ENCODE results near the gene REPIN1.

The REPIN1 gene

GRCh38 chr7:150358988-150359621 lies 9.5 kb upstream of the REPIN1 start:
- Histone ChIP-seq H3K4me1 (ENCODE audit: low read length) (peaks cover 30% of the 10 kb centered on the region), H3K79me2 (ENCODE audit: low read length) (no peaks in the 10 kb centered on the region), H3K27ac (ENCODE audit: low read length) (no peak overlapping the region), H3K4me2 (ENCODE audit: low read depth, low read length) (no peak overlapping the region), H3K36me3 (replicated peaks; ENCODE audit: insufficient read depth, low read length) (no peaks in the 10 kb centered on the region), H3K9me2 (replicated peaks; ENCODE audit: insufficient read depth, low read length) (no peaks in the 10 kb centered on the region), H3K27me3 (replicated peaks; ENCODE audit: insufficient read depth, low read length) (no peaks in the 10 kb centered on the region), H2AFZ (ENCODE audit: low read length) (no peak overlapping the region), H3K9me3 (replicated peaks; ENCODE audit: insufficient read depth, low read length) (no peaks in the 10 kb centered on the region), H3K9ac (ENCODE audit: low read length) (no peak overlapping the region), H3K4me3 (ENCODE audit: low read length) (no peak overlapping the region), H3F3A (ENCODE audit: insufficient read depth, low read length) (peaks cover 19% of the 10 kb centered on the region), H4K20me1 (ENCODE audit: insufficient read depth, low read length) (no peaks in the 10 kb centered on the region)
- no peak for TF ChIP-seq EZH2phosphoT487 (IDR thresholded peaks at IDR 0.05; ENCODE audit: low read length)
- no peak for TF ChIP-seq CTCF (IDR thresholded peaks at IDR 0.05; ENCODE audit: low read length)
- no peak for TF ChIP-seq EZH2 (optimal IDR thresholded peaks at IDR 0.05; ENCODE audit: low read depth, low read length)
- no peak for DNase-seq

- no peak for DNase-seq
- TF ChIP-seq CTCF (IDR thresholded peaks at IDR 0.05; ENCODE audit: low read length) (no peak), EZH2phosphoT487 (IDR thresholded peaks at IDR 0.05; ENCODE audit: low read length) (no peak), EZH2 (optimal IDR thresholded peaks at IDR 0.05; ENCODE audit: low read depth, low read length) (no peak)
- no peaks in the 10 kb centered on the region for H3K9me3 ChIP-seq (replicated peaks; ENCODE audit: insufficient read depth, low read length)
- H3K27me3 ChIP-seq (replicated peaks; ENCODE audit: insufficient read depth, low read length), result no peaks in the 10 kb centered on the region
- no peaks in the 10 kb centered on the region for H3K79me2 ChIP-seq (ENCODE audit: low read length)
- H3K4me3 ChIP-seq (ENCODE audit: low read length), result no peak overlapping the region
- H3K4me1 ChIP-seq (ENCODE audit: low read length), result peaks cover 33% of the 10 kb centered on the region
- no peaks in the 10 kb centered on the region for H4K20me1 ChIP-seq (ENCODE audit: insufficient read depth, low read length)
- no peaks in the 10 kb centered on the region for H3K9me2 ChIP-seq (replicated peaks; ENCODE audit: insufficient read depth, low read length)
- peaks cover 23% of the 10 kb centered on the region for H3F3A ChIP-seq (ENCODE audit: insufficient read depth, low read length)
- no peak overlapping the region for H3K27ac ChIP-seq (ENCODE audit: low read length)
- H3K4me2 ChIP-seq (ENCODE audit: low read depth, low read length), result no peak overlapping the region
- H3K36me3 ChIP-seq (replicated peaks; ENCODE audit: insufficient read depth, low read length), result no peaks in the 10 kb centered on the region
- no peak overlapping the region for H3K9ac ChIP-seq (ENCODE audit: low read length)
- H2AFZ ChIP-seq (ENCODE audit: low read length), result no peak overlapping the region
These were observed 8.8 kb upstream of the REPIN1 start for GRCh38 chr7:150359622-150360362.

GRCh38 chr7:150360363-150361058 lies 8.1 kb upstream of the REPIN1 start:
- Histone ChIP-seq H3K27ac (ENCODE audit: low read length) (no peak overlapping the region), H3K9me2 (replicated peaks; ENCODE audit: insufficient read depth, low read length) (no peaks in the 10 kb centered on the region), H3K4me1 (ENCODE audit: low read length) (peaks cover 31% of the 10 kb centered on the region), H3K9me3 (replicated peaks; ENCODE audit: insufficient read depth, low read length) (no peaks in the 10 kb centered on the region), H3K4me3 (ENCODE audit: low read length) (no peak overlapping the region), H2AFZ (ENCODE audit: low read length) (no peak overlapping the region), H3F3A (ENCODE audit: insufficient read depth, low read length) (peaks cover 23% of the 10 kb centered on the region), H3K27me3 (replicated peaks; ENCODE audit: insufficient read depth, low read length) (no peaks in the 10 kb centered on the region), H3K9ac (ENCODE audit: low read length) (no peak overlapping the region), H3K4me2 (ENCODE audit: low read depth, low read length) (no peak overlapping the region), H4K20me1 (ENCODE audit: insufficient read depth, low read length) (no peaks in the 10 kb centered on the region), H3K79me2 (ENCODE audit: low read length) (no peaks in the 10 kb centered on the region), H3K36me3 (replicated peaks; ENCODE audit: insufficient read depth, low read length) (no peaks in the 10 kb centered on the region)
- TF ChIP-seq EZH2 (optimal IDR thresholded peaks at IDR 0.05; ENCODE audit: low read depth, low read length), result no peak
- no peak for TF ChIP-seq CTCF (IDR thresholded peaks at IDR 0.05; ENCODE audit: low read length)
- TF ChIP-seq EZH2phosphoT487 (IDR thresholded peaks at IDR 0.05; ENCODE audit: low read length), result no peak
- no peak for DNase-seq

Data from MM.1S (cell line).